DMS 273 (cell line): ENCODE results near the gene ATAD2B.

Experiments used
- DNase-seq: peaks from one replicate; lab custom pipeline; 2025; ENCODE audit not compliant: unreplicated experiment; lab: John Stamatoyannopoulos, UW

ATAD2B gene

DNA sequence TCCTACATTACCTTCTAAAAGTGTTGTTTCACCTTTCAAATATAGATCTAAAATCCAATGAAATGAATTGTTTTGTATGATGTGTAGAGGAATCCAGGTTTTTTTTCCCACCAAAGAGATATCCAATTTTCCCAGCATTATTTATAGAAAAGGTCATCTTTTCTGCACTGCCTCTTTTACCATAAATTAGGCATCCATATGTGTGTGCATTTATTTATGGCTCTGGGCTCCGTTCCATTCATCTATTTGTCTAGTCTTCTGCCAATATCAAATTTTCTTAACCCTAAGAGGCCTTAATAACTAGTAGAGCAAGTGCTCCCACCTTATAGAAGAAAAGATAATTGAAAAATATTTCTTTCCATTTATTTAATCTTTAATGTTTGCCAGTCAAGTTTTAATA lies 88.3 kb downstream of the ATAD2B start:
- DNase-seq: peak; percentile 14

DNA sequence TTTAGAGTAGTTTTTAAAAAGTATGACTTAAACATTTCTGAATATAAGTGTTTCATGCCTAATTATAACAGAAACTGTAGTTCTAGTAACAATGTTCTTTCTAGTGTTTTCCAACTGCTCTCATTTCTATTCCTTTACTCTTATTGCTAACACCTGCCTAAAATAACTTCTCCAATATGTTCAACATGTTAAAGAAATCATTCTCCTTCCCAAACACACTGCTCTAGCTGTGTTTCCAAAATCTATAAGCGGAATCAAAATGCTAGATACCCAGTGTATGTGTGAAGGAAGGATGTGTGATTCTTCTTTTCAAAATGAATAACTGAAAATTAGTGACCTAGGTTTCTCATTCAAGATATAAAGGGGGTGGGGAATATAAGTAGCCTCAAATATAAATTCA lies 89.1 kb downstream of the ATAD2B start:
- no peak for DNase-seq

- DNase-seq: no peak
Measured at GRCh38 chr2:23836971-23837565, 89.9 kb downstream of the ATAD2B start.

- no peak for DNase-seq
Measured at GRCh38 chr2:23836505-23836904, 90.4 kb downstream of the ATAD2B start.

- DNase-seq: no peak
Measured at GRCh38 chr2:23835988-23836387, 90.9 kb downstream of the ATAD2B start.

GRCh38 chr2:23835423-23835822 lies 91.5 kb downstream of the ATAD2B start:
- no peak for DNase-seq

DNA sequence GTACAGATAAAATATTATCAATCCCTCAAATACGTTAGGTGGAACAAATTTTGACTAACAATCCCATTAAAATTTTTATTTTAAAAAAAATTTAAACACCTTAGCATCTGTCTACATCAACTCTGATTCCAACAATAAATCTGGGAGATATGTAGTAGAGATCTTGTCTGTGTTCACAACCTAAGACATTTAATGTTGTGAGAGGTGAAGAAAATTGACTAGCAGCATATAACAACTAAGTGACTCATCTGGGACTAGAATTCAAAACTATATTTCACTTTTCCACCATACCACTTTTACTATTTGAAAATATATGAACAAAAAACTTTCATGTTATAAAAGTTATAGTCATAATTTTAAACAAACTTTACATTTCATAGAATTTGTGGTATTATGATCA lies 97.9 kb downstream of the ATAD2B start:
- no peak for DNase-seq

- DNase-seq: no peak
Measured at GRCh38 chr2:23828256-23828980, 98.5 kb downstream of the ATAD2B start.

DNA sequence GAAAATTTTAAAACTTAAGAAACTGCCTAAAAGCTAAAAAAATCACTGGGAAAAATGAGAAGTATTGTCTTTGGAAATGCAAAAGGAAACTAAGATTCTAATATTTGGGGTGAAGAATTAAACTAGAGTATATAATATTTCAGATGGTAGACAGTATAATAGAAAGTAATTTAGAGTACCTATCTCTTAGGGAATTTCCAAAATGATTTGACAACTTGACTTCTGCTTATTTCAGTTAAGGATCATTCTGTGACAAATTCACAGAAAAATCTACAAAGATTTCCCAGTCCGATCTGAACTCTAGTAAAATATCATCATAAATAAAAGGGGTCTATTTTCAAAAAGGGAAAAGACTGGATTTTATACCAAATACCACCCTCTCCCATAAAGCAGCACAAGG lies 99.6 kb downstream of the ATAD2B start:
- DNase-seq: no peak

DNA sequence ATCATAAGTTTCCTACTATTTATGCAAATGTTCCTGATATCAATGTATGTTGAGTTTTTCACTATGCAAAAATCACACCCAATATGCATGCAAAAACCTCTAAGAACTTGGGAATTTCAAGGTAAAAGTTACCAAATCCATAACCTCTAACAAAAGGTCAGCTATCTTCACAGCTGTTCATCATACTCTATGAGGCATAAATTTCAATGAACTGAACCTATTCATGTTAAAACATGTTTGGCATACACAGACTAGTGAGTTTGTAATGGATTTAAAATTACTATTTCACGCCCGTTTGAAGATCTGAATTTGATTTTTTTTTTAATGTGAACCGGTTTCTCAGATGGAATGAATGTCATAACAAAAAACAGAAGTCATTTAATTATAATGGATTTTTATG lies 100.2 kb downstream of the ATAD2B start:
- DNase-seq: no peak

DNA sequence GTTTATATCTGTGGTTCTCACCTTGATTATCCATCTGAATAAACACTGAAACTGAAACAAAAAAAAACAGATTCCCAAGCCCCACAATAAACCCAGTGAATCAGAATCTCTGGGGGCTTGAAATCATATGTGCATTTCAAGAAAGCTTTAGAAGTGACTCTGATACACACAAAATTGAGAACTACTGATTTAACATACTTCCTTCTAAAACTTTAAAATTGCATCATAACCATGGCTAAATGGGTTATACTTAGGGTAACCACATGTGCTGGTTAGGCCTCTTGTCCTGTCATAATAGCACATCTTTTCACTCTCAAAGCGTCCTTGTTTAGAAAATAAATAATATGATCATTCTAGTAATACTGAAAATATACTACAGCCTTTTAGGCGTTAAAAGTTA lies 100.9 kb downstream of the ATAD2B start:
- no peak for DNase-seq

- peak; percentile 80 for DNase-seq
Measured at GRCh38 chr2:23824777-23825212, 102.1 kb downstream of the ATAD2B start.

GRCh38 chr2:23823863-23824262 lies 103.1 kb downstream of the ATAD2B start:
- no peak for DNase-seq

GRCh38 chr2:23814963-23815362 lies 112.0 kb downstream of the ATAD2B start:
- DNase-seq: no peak

GRCh38 chr2:23813438-23813837 lies 113.5 kb downstream of the ATAD2B start:
- no peak for DNase-seq

- no peak for DNase-seq
Measured at GRCh38 chr2:23809150-23809549, 117.8 kb downstream of the ATAD2B start.

GRCh38 chr2:23806665-23807249 lies 120.2 kb downstream of the ATAD2B start:
- DNase-seq: no peak

DNA sequence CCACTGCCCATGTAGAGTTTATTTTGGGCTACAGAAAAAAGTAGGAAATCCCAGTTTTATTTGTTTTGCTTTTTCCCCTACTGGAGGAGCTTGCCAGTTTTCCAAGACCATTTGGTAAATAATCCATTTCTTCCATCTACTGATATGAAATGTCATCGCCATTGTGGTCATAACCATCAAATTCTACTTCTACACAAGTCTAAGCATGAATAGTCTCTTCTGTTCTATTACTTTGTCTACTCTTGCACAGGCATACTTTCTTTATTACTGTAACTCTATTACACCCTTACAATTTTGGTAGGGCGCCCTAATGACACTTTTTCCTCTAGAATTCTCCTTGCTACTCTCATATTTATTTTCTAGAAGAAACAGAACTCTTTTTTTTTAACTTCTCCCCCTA lies 120.7 kb downstream of the ATAD2B start:
- no peak for DNase-seq

GRCh38 chr2:23803965-23804542 lies 122.9 kb downstream of the ATAD2B start:
- peak; percentile 86 for DNase-seq

- no peak for DNase-seq
Measured at GRCh38 chr2:23803264-23803964, 123.5 kb downstream of the ATAD2B start.

GRCh38 chr2:23801396-23801795 lies 125.5 kb downstream of the ATAD2B start:
- no peak for DNase-seq

DNA sequence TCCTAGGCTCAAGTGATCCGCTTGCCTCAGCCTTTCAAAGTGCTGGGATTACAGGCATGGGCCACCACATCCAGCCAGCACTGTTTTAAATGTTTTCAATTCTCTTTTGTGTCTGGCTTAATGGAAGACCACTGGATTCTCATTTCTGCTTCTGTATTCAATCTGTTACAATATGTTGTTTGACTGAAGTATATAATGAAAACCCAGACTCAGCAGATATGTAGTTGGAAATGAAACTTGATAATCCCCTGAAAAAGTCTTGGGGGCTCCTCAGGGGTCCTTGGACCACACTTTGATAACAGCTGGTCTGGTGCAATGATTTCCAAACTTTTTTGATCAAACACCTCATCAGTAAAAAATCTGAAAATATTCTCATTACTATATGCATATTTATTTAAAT lies 132.7 kb downstream of the ATAD2B start:
- no peak for DNase-seq
